ENCODE data around the gene ANK3. TPM values are rescaled to one million over a fixed set of nuclear protein-coding genes. Genes with fewer than 3 reads are reported as not detected.

Gene ANK3
- total RNA-seq, 2 donors from 2014 or later, result 55.4 to 126 TPM

DNA sequence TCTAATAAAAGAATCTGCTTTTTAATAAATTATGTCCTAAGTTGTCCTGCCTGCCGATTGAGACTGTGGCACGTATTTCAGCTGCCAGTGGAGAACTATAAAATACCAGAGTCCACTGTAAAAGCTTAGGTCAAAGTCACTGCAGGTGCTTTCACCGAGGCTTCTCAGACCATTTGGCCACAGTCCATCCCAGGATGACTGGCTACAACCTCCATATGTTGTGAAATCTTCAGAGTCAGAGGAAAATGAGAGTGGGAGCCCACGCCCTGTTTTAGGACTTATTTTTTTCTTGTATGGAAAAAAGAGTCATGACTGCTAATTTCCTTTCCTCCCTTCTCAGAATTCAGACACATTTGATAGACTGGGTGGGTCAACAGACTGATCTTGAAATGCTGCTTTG, 182.9 kb downstream of the ANK3 start:
- Histone ChIP-seq H3K27me3 (replicated peaks; ENCODE audit: insufficient read depth) (no peaks in the 10 kb centered on the region), H3K27ac (no peak overlapping the region), H3K4me1 (ENCODE audit: control insufficient read depth in 1 of 2, low read depth in 2 of 2) (peaks cover 0 to 13% of the 10 kb centered on the region in 2 donors), H3K4me3 (no peak overlapping the region), H3K36me3 (no peaks in the 10 kb centered on the region), H3K9me3 (no peaks in the 10 kb centered on the region)
- no peak for ATAC-seq (ENCODE audit: insufficient number of reproducible peaks, low FRiP score, low read depth)
- no peak for DNase-seq (ENCODE audit: low spot score)
- TF ChIP-seq, protein P1, sequence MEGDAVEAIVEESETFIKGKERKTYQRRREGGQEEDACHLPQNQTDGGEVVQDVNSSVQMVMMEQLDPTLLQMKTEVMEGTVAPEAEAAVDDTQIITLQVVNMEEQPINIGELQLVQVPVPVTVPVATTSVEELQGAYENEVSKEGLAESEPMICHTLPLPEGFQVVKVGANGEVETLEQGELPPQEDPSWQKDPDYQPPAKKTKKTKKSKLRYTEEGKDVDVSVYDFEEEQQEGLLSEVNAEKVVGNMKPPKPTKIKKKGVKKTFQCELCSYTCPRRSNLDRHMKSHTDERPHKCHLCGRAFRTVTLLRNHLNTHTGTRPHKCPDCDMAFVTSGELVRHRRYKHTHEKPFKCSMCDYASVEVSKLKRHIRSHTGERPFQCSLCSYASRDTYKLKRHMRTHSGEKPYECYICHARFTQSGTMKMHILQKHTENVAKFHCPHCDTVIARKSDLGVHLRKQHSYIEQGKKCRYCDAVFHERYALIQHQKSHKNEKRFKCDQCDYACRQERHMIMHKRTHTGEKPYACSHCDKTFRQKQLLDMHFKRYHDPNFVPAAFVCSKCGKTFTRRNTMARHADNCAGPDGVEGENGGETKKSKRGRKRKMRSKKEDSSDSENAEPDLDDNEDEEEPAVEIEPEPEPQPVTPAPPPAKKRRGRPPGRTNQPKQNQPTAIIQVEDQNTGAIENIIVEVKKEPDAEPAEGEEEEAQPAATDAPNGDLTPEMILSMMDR (IDR thresholded peaks at IDR 0.05), result no peak

DNA sequence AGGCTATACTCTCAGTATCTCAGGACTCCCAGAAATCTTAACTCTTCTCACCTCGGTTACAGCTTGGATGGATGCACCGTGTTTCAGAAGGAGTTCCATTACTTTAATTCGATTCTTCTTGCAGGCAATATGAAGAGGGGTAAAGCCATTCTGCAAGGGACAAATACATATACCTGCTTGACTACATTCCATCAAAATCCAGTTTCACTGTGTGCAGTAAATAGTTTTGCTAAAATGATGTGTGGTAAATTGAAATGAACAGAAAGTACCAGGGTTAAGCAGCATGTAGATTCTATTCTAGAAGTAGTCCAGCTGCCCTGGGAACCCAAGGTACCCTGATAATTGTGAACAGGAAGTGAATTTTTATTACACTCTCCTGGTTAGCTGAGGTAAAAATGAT, 183.9 kb downstream of the ANK3 start:
- no peak overlapping the region for H3K27ac ChIP-seq
- no peak for ATAC-seq (ENCODE audit: insufficient number of reproducible peaks, low FRiP score, low read depth)
- H3K27me3 ChIP-seq (replicated peaks; ENCODE audit: insufficient read depth), result no peaks in the 10 kb centered on the region
- peaks cover 0 to 13% of the 10 kb centered on the region in 2 donors for H3K4me1 ChIP-seq (ENCODE audit: control insufficient read depth in 1 of 2, low read depth in 2 of 2)
- no peaks in the 10 kb centered on the region for H3K9me3 ChIP-seq
- TF ChIP-seq, protein P1 (IDR thresholded peaks at IDR 0.05), result no peak
- no peak for DNase-seq (ENCODE audit: low spot score)
- no peaks in the 10 kb centered on the region for H3K36me3 ChIP-seq
- H3K4me3 ChIP-seq, result no peak overlapping the region

DNA sequence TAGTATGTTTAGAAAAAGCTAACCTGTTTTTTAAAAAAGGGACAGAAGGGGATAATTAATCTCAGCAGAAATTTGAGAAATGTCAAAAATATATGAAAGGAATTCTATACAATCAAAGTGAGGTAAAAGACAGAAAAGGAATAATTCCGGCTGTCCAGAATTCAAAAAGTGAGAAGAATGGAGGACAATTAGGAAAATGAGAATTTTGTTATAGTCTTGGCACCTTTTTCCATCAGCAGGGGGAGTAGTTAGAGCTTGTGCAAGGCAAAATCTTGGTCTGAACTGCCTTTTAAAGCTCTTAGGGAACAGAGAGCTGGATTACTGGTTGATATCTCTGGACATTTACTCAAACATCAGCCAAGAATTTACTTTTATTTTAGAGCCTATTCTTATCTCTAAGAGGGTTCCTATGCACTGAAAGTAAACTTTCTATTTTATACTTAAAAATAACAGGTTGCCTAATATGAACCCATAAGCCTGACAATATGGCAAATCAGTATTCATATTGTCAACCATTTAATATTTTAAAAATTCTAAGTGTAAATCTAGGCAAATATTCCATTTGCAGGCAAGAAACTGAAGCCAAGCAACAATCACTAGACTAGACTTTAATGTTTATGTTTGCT, 185.6 kb downstream of the ANK3 start:
- ATAC-seq (ENCODE audit: insufficient number of reproducible peaks, low FRiP score, low read depth) (no peak), DNase-seq (ENCODE audit: low spot score) (no peak)
- Histone ChIP-seq H3K27ac (no peak overlapping the region), H3K9me3 (no peaks in the 10 kb centered on the region), H3K27me3 (replicated peaks; ENCODE audit: insufficient read depth) (no peaks in the 10 kb centered on the region), H3K36me3 (no peaks in the 10 kb centered on the region), H3K4me3 (no peak overlapping the region), H3K4me1 (ENCODE audit: control insufficient read depth in 1 of 2, low read depth in 2 of 2) (peaks cover 6 to 24% of the 10 kb centered on the region in 2 donors)
- TF ChIP-seq, protein P1 (IDR thresholded peaks at IDR 0.05), result peak; percentile 45

DNA sequence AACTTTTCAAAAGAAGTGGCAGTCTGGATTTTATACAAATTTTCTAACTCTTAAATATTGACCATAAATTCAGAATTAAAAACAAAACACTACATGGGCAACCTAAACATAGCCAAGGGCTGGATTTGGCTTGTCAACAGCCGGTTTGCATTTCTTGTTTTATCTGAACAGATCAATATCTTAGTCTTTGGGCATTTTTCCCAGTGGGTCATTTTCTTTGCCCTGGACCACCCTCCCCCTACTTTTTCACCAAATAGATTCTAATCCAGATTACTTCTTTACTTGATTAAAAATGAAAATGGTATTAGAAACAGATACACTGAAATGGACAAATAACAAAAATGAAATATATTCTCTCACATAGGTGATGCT, 189.0 kb downstream of the ANK3 start:
- no peak for ATAC-seq (ENCODE audit: insufficient number of reproducible peaks, low FRiP score, low read depth)
- TF ChIP-seq, protein P1 (IDR thresholded peaks at IDR 0.05), result no peak
- H3K36me3 ChIP-seq, result no peaks in the 10 kb centered on the region
- H3K9me3 ChIP-seq, result no peaks in the 10 kb centered on the region
- H3K27ac ChIP-seq, result no peak overlapping the region
- H3K4me1 ChIP-seq (ENCODE audit: control insufficient read depth in 1 of 2, low read depth in 2 of 2), result peaks cover 6 to 11% of the 10 kb centered on the region in 2 donors
- H3K4me3 ChIP-seq, result no peak overlapping the region
- DNase-seq (ENCODE audit: low spot score), result no peak
- H3K27me3 ChIP-seq (replicated peaks; ENCODE audit: insufficient read depth), result no peaks in the 10 kb centered on the region

DNA sequence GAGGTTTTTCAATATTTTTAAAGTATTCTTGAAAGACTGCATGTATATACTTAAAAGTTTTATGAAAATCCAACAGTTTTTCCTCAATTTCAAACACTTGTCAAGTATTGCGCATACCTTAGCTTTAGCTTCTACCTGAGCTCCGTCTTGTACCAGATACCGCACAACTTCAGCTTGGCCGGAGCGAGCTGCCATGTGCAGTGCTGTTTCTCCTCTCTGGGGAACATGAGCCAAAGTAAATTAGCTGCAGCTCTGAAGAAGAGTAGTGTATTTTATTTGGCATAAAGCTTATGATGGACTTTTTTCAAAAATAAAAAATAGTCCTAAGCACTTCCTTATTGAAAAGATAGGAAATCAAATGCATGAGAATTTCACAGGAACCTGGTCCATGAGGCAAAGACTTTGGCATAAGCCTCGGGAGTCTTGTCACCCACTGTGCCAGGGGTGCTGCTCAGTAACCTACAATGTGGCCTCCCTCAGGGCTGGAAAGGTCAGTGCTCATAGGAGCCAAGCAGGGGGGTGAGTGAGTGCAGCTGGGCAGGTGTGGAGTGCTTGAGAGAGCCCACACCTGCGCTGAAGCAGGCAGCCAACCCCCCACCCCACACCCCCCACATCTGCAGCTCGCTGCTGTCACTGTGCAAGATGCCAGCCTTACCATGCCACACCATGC, 189.5 kb downstream of the ANK3 start:
- peaks cover 6 to 11% of the 10 kb centered on the region in 2 donors for H3K4me1 ChIP-seq (ENCODE audit: control insufficient read depth in 1 of 2, low read depth in 2 of 2)
- no peaks in the 10 kb centered on the region for H3K9me3 ChIP-seq
- no peak overlapping the region for H3K4me3 ChIP-seq
- no peaks in the 10 kb centered on the region for H3K27me3 ChIP-seq (replicated peaks; ENCODE audit: insufficient read depth)
- TF ChIP-seq, protein P1 (IDR thresholded peaks at IDR 0.05), result no peak
- H3K27ac ChIP-seq, result no peak overlapping the region
- DNase-seq (ENCODE audit: low spot score) (no peak), ATAC-seq (ENCODE audit: insufficient number of reproducible peaks, low FRiP score, low read depth) (no peak)
- H3K36me3 ChIP-seq, result no peaks in the 10 kb centered on the region

Measured in thoracic aorta (tissue), 2 donors.